Breast epithelium (tissue), 4 donors: Measurements from ENCODE around the gene MALRD1. TPM values are rescaled to one million over a fixed set of nuclear protein-coding genes. Genes with fewer than 3 reads are reported as not detected.

Experiments
- DNase-seq, 2 donors: peaks; one replicate each; pipeline ENCODE4 v3.0.0-alpha.2; 2019; ENCODE audit warnings: low spot score in 2 of 2
- H3K27ac ChIP-seq, 2 donors: fragments of 200-600 bp; sonication (generic) in 1 of 2; one replicate each; pipeline ENCODE4 v1.5.1; 2016 to 2019; ENCODE audit warnings: mild to moderate bottlenecking in 1 of 2
- H3K27me3 ChIP-seq, 2 donors: fragments of 200-600 bp; sonication (generic) in 1 of 2; one replicate each; pipeline versions ENCODE4 v1.5.1 to v1.6.0; 2017 to 2019; ENCODE audit warnings: control low read depth in 1 of 2, mild to moderate bottlenecking in 1 of 2
- H3K36me3 ChIP-seq: fragments of 200-600 bp; one replicate; pipeline ENCODE4 v1.5.1; 2019
- H3K4me1 ChIP-seq, 2 donors: fragments of 200-600 bp; sonication (generic); one replicate each; pipeline ENCODE4 v1.5.1; 2016 to 2019; ENCODE audit warnings: control low read depth in 1 of 2
- H3K4me3 ChIP-seq, 3 donors: fragments of 200-600 bp; sonication (generic); 1 replicate in 2 of 3; 2 replicates in 1 of 3; pipeline ENCODE4 v1.5.1; 2016 to 2019; ENCODE audit warnings: mild to moderate bottlenecking in 3 of 3, moderate library complexity in 2 of 3
- H3K9me3 ChIP-seq, 2 donors: fragments of 200-600 bp; sonication (generic) in 1 of 2; one replicate each; pipeline ENCODE4 v1.5.1; 2016 to 2019; ENCODE audit warnings: control low read depth in 1 of 2
- CTCF ChIP-seq, 3 donors: fragments of 450-650 bp; IDR thresholded peaks; one replicate each; pipeline ENCODE4 v1.5.1; 2016 to 2017; ENCODE audit warnings: antibody characterized with exemption in 3 of 3, mild to moderate bottlenecking in 3 of 3, moderate library complexity in 3 of 3
- POLR2A ChIP-seq: fragments of 450-650 bp; IDR thresholded peaks from one replicate; pipeline ENCODE4 v1.6.1; 2016; ENCODE audit warnings: antibody characterized with exemption, mild to moderate bottlenecking, moderate library complexity
- POLR2AphosphoS5 ChIP-seq, 3 donors: sonication (generic); formaldehyde crosslinking; IDR thresholded peaks; one replicate each; pipeline ENCODE4 v1.6.1; 2017; ENCODE audit warnings: antibody characterized with exemption in 3 of 3
- intact Hi-C: fragments of 100-400 bp; cut with DNase I; formaldehyde crosslinking; loops from one replicate; pipeline ENCODE4 v1.15.1; 2023; ENCODE audit warnings: low total_unique reads
- total RNA-seq, 3 donors: library from RNA; depleted of rRNA; stranded (reverse); fragments of >200 nt; gene quantifications; one replicate each; pipeline ENCODE4 v1.1.0, GENCODE V29; 2016

MALRD1 gene
- total RNA-seq, 3 donors from 2014 or later, result 0.96 to 8.6 (median 2.6) TPM

- H3K36me3 ChIP-seq, result no peaks in the 10 kb centered on the region
- no peaks in the 10 kb centered on the region for H3K27me3 ChIP-seq
- no peak for TF ChIP-seq POLR2AphosphoS5 (IDR thresholded peaks at IDR 0.05)
- TF ChIP-seq CTCF (IDR thresholded peaks at IDR 0.05), result no peak
- TF ChIP-seq POLR2A, result no peak
- intact Hi-C loops, result no loop called here
- H3K4me1 ChIP-seq, result no peaks in the 10 kb centered on the region
- no peak overlapping the region for H3K27ac ChIP-seq
- no peak for DNase-seq
- H3K4me3 ChIP-seq, result no peak overlapping the region
- peaks cover 0 to 7% of the 10 kb centered on the region in 2 donors for H3K9me3 ChIP-seq
Measured at GRCh38 chr10:19549503-19549902, 500.9 kb downstream of the MALRD1 start.

GRCh38 chr10:19556666-19557065 is 508.1 kb downstream of the MALRD1 start:
- intact Hi-C loops, result no loop called here
- H3K36me3 ChIP-seq, result no peaks in the 10 kb centered on the region
- DNase-seq, result no peak
- no peaks in the 10 kb centered on the region for H3K27me3 ChIP-seq
- no peak for TF ChIP-seq POLR2A
- TF ChIP-seq POLR2AphosphoS5 (IDR thresholded peaks at IDR 0.05), result no peak
- no peak for TF ChIP-seq CTCF (IDR thresholded peaks at IDR 0.05)
- no peak overlapping the region for H3K27ac ChIP-seq
- no peak overlapping the region for H3K4me3 ChIP-seq
- H3K4me1 ChIP-seq, result no peaks in the 10 kb centered on the region
- no peaks in the 10 kb centered on the region for H3K9me3 ChIP-seq

- no peak overlapping the region for H3K27ac ChIP-seq
- TF ChIP-seq CTCF (IDR thresholded peaks at IDR 0.05) (no peak), POLR2AphosphoS5 (IDR thresholded peaks at IDR 0.05) (no peak), POLR2A (no peak)
- DNase-seq, result no peak
- no peaks in the 10 kb centered on the region for H3K4me1 ChIP-seq
- no peaks in the 10 kb centered on the region for H3K9me3 ChIP-seq
- no peak overlapping the region for H3K4me3 ChIP-seq
- H3K27me3 ChIP-seq, result no peaks in the 10 kb centered on the region
- intact Hi-C loops, result no loop called here
- no peaks in the 10 kb centered on the region for H3K36me3 ChIP-seq
Measured at GRCh38 chr10:19561181-19561580, 512.6 kb downstream of the MALRD1 start.

- no peaks in the 10 kb centered on the region for H3K9me3 ChIP-seq
- DNase-seq, result no peak
- no peaks in the 10 kb centered on the region for H3K4me1 ChIP-seq
- no peaks in the 10 kb centered on the region for H3K27me3 ChIP-seq
- no peak overlapping the region for H3K27ac ChIP-seq
- TF ChIP-seq CTCF (IDR thresholded peaks at IDR 0.05) (no peak), POLR2A (no peak), POLR2AphosphoS5 (IDR thresholded peaks at IDR 0.05) (no peak)
- no peak overlapping the region for H3K4me3 ChIP-seq
- intact Hi-C loops, result no loop called here
- no peaks in the 10 kb centered on the region for H3K36me3 ChIP-seq
Measured at GRCh38 chr10:19563388-19564141, 515.0 kb downstream of the MALRD1 start.

- TF ChIP-seq POLR2AphosphoS5 (IDR thresholded peaks at IDR 0.05), result no peak
- TF ChIP-seq POLR2A, result no peak
- no peaks in the 10 kb centered on the region for H3K27me3 ChIP-seq
- no peak for DNase-seq
- no peak overlapping the region for H3K27ac ChIP-seq
- H3K9me3 ChIP-seq, result no peaks in the 10 kb centered on the region
- intact Hi-C loops, result no loop called here
- no peak overlapping the region for H3K4me3 ChIP-seq
- H3K4me1 ChIP-seq, result no peaks in the 10 kb centered on the region
- no peaks in the 10 kb centered on the region for H3K36me3 ChIP-seq
Measured at GRCh38 chr10:19570120-19570519, 521.5 kb downstream of the MALRD1 start.
